HepG2 (cell line): ENCODE results near the gene RIIAD1. TPM values are rescaled to one million over a fixed set of nuclear protein-coding genes. Genes with fewer than 3 reads are reported as not detected.

Source experiments
- BORCS8-MEF2B ChIP-seq: sonication (generic); formaldehyde crosslinking; IDR thresholded peaks from 2 replicates; pipeline ENCODE4 v1.8.0; 2022; ENCODE audit warnings: mild to moderate bottlenecking, missing genetic modification reagents
- HDAC1 ChIP-seq: sonication (generic); formaldehyde crosslinking; IDR thresholded peaks from 2 replicates; pipeline ENCODE4 v1.5.1; 2020; ENCODE audit warnings: mild to moderate bottlenecking, missing genetic modification reagents
- PPARG ChIP-seq: conservative IDR thresholded peaks from 2 replicates; pipeline ENCODE4 v1.6.1; 2016; ENCODE audit warnings: missing biosample characterization, missing genetic modification reagents
- SMAD3 ChIP-seq: sonication (generic); formaldehyde crosslinking; IDR thresholded peaks from 2 replicates; pipeline ENCODE4 v1.4.0; 2020; ENCODE audit warnings: missing genetic modification reagents
- SOX13 ChIP-seq, 3 experiments: fragments of 450-650 bp in 1 of 3; sonication (generic) in 1 of 3; formaldehyde crosslinking in 1 of 3; IDR thresholded peaks in 2 of 3; conservative IDR thresholded peaks in 1 of 3; 2 replicates each; pipeline versions ENCODE4 v1.5.0 to v1.6.1; 2016 to 2020; ENCODE audit warnings: antibody characterized with exemption in 1 of 3, mild to moderate bottlenecking in 1 of 3, missing compliant biosample characterization in 1 of 3, missing genetic modification reagents in 1 of 3, moderate library complexity in 1 of 3
- U2AF2 ChIP-seq: fragments of 200-400 bp; formaldehyde crosslinking; IDR thresholded peaks from 2 replicates; pipeline ENCODE4 v1.6.1; 2017; ENCODE audit warnings: low read depth, mild to moderate bottlenecking, low read length
- ZFP82 ChIP-seq: sonication (generic); formaldehyde crosslinking; IDR thresholded peaks from 2 replicates; pipeline ENCODE4 v1.5.1; 2020; ENCODE audit warnings: mild to moderate bottlenecking, missing genetic modification reagents, borderline replicate concordance
- ZFYVE20 ChIP-seq: sonication (generic); formaldehyde crosslinking; IDR thresholded peaks from 2 replicates; pipeline ENCODE4 v1.8.0; 2023; ENCODE audit warnings: low read depth, mild to moderate bottlenecking, moderate library complexity, missing genetic modification reagents, borderline replicate concordance
- ZNF326 ChIP-seq: sonication (generic); formaldehyde crosslinking; IDR thresholded peaks from 2 replicates; pipeline ENCODE4 v1.4.0; 2020; ENCODE audit warnings: missing genetic modification reagents, borderline replicate concordance
- ZNF460 ChIP-seq: sonication (generic); formaldehyde crosslinking; IDR thresholded peaks from 2 replicates; pipeline ENCODE4 v1.5.1; 2020; ENCODE audit warnings: missing genetic modification reagents, mild to moderate bottlenecking, borderline replicate concordance
- ZNF577 ChIP-seq: sonication (generic); formaldehyde crosslinking; IDR thresholded peaks from 2 replicates; pipeline ENCODE4 v1.4.0; 2020; ENCODE audit warnings: mild to moderate bottlenecking, low read depth, missing genetic modification reagents, borderline replicate concordance
- ZNF674 ChIP-seq: sonication (generic); formaldehyde crosslinking; IDR thresholded peaks from 2 replicates; pipeline ENCODE4 v1.5.0; 2020; ENCODE audit warnings: low read depth, mild to moderate bottlenecking, missing genetic modification reagents
- polyA plus RNA-seq, 8 experiments: library from polyadenylated mRNA; depleted of rRNA in 3 of 8; stranded (reverse) in 7 of 8; unstranded in 1 of 8; fragments of >200 nt; fragmentation: Illumina TruSeq in 4 of 8; extraction: Trizol in 4 of 8; gene quantifications; 2 replicates each; pipeline versions ENCODE4 v1.2.1 to v1.2.3, GENCODE V29; 2011 to 2016; ENCODE audit warnings: low read depth in 4 of 8, missing spikeins in 1 of 8, mixed read lengths in 1 of 8; ENCODE audit not compliant: insufficient read depth in 1 of 8
- total RNA-seq, 5 experiments: library from RNA; depleted of rRNA; stranded (reverse); fragments of >200 nt; fragmentation: Illumina TruSeq; extraction: Trizol; gene quantifications; 2 replicates each; pipeline ENCODE4 v1.2.3, GENCODE V29; 2016; ENCODE audit warnings: low read depth in 1 of 5
- TF ChIP-seq, protein P1 (sequence below): sonication (generic); formaldehyde crosslinking; IDR thresholded peaks from 2 replicates; pipeline ENCODE4 v1.5.0; 2020; ENCODE audit warnings: mild to moderate bottlenecking, missing genetic modification reagents, borderline replicate concordance
- TF ChIP-seq, protein P2 (sequence below): IDR thresholded peaks from 2 replicates; pipeline ENCODE4 v1.6.1; 2016; ENCODE audit warnings: mild to moderate bottlenecking, missing biosample characterization, missing genetic modification reagents
- TF ChIP-seq, protein P3 (sequence below), 2 experiments: IDR thresholded peaks; 2 replicates each; pipeline ENCODE4 v1.6.1; 2011 to 2012; ENCODE audit warnings: low read length in 2 of 2, borderline replicate concordance in 1 of 2, low read depth in 1 of 2, mild to moderate bottlenecking in 1 of 2, moderate library complexity in 1 of 2
- TF ChIP-seq, protein P4 (sequence below): sonication (generic); formaldehyde crosslinking; IDR thresholded peaks from 2 replicates; pipeline ENCODE4 v1.5.0; 2020; ENCODE audit warnings: missing genetic modification reagents

RIIAD1 gene
- total and polyA plus RNA-seq, 2 of the 13 experiments (the other 11 are each of a cell fraction or from before 2014, with no cell fraction given), result not detected

DNA sequence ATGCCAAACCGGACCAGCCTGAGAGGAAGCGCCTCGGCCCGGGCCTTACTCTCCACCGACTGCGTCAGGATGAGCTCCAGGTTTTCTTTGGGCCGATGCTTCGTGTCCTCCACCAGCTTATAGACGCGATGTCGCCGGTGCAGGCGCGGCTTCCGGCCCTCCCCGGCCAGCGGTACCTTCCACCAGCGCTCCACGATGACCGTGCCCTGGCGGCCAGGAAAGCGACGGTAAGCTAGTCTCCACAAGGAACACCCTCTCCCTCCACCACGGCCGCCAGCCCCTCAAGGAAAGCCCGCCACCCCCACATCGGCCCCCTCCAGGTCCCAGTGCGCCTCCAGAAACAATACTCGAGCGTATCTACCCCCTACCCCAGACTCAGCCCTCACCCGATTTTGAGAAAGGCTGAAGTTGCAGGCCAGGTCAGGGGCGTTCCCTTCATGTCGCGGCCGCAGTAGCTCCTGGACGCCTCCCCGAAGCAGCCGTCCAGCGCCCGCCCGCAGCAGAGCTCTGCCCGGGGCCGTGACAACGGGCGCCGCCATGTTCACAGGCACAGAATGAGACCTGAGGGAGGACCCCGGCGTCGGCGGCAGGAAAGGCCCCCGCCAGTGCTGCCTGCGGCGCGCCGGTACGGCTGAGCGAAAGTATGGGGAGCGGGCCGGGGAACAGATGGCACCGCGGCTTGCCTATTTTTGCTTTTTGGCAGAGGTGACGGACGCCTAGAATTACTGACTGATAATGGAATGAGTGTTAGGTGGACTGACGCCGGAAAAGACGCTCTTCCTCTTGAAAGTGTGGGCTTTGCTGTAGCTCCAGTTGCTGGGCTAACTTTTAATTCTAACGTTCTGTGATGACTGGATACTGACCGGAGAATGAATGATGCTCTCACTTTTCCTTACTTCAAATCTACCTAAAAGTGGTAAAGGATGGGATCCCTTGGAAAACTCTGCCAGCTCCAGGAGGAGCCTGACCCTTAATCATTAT, 41.9 kb downstream of the RIIAD1 start, which contains the start of gene MRPL9 (continued):
- TF ChIP-seq PPARG (CRISPR knock-in tag) (0 out of 2 replicates have a peak, but pooled peaks have one; percentile 13), ZFP82 (peak; percentile 59; the same call in 1 of the 2 replicates), U2AF2 (no peak), SOX13 (IDR thresholded peaks at IDR 0.05) (no peak), SOX13 (CRISPR knock-in tag; conservative IDR thresholded peaks at IDR 0.05 in 1 of 2, IDR thresholded peaks at IDR 0.05 in 1 of 2) (no peak), ZNF577 (CRISPR knock-in tag) (no peak), SMAD3 (CRISPR knock-in tag) (peak; percentile 66; the same call in 1 of the 2 replicates), HDAC1 (CRISPR knock-in tag) (peak; percentile 98), ZFYVE20 (CRISPR knock-in tag) (no peak), ZNF674 (CRISPR knock-in tag) (no peak), BORCS8-MEF2B (CRISPR knock-in tag) (peak; percentile 66; the same call in 1 of the 2 replicates), ZNF326 (CRISPR knock-in tag) (no peak), ZNF460 (CRISPR knock-in tag) (no peak)
- TF ChIP-seq, protein P1, sequence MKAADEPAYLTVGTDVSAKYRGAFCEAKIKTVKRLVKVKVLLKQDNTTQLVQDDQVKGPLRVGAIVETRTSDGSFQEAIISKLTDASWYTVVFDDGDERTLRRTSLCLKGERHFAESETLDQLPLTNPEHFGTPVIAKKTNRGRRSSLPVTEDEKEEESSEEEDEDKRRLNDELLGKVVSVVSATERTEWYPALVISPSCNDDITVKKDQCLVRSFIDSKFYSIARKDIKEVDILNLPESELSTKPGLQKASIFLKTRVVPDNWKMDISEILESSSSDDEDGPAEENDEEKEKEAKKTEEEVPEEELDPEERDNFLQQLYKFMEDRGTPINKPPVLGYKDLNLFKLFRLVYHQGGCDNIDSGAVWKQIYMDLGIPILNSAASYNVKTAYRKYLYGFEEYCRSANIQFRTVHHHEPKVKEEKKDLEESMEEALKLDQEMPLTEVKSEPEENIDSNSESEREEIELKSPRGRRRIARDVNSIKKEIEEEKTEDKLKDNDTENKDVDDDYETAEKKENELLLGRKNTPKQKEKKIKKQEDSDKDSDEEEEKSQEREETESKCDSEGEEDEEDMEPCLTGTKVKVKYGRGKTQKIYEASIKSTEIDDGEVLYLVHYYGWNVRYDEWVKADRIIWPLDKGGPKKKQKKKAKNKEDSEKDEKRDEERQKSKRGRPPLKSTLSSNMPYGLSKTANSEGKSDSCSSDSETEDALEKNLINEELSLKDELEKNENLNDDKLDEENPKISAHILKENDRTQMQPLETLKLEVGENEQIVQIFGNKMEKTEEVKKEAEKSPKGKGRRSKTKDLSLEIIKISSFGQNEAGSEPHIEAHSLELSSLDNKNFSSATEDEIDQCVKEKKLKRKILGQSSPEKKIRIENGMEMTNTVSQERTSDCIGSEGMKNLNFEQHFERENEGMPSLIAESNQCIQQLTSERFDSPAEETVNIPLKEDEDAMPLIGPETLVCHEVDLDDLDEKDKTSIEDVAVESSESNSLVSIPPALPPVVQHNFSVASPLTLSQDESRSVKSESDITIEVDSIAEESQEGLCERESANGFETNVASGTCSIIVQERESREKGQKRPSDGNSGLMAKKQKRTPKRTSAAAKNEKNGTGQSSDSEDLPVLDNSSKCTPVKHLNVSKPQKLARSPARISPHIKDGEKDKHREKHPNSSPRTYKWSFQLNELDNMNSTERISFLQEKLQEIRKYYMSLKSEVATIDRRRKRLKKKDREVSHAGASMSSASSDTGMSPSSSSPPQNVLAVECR (CRISPR knock-in tag), result peak; percentile 87
- TF ChIP-seq, protein P2, sequence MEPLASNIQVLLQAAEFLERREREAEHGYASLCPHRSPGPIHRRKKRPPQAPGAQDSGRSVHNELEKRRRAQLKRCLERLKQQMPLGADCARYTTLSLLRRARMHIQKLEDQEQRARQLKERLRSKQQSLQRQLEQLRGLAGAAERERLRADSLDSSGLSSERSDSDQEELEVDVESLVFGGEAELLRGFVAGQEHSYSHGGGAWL (CRISPR knock-in tag), result 0 out of 2 replicates have a peak, but pooled peaks have one; percentile 68
- TF ChIP-seq, protein P3, sequence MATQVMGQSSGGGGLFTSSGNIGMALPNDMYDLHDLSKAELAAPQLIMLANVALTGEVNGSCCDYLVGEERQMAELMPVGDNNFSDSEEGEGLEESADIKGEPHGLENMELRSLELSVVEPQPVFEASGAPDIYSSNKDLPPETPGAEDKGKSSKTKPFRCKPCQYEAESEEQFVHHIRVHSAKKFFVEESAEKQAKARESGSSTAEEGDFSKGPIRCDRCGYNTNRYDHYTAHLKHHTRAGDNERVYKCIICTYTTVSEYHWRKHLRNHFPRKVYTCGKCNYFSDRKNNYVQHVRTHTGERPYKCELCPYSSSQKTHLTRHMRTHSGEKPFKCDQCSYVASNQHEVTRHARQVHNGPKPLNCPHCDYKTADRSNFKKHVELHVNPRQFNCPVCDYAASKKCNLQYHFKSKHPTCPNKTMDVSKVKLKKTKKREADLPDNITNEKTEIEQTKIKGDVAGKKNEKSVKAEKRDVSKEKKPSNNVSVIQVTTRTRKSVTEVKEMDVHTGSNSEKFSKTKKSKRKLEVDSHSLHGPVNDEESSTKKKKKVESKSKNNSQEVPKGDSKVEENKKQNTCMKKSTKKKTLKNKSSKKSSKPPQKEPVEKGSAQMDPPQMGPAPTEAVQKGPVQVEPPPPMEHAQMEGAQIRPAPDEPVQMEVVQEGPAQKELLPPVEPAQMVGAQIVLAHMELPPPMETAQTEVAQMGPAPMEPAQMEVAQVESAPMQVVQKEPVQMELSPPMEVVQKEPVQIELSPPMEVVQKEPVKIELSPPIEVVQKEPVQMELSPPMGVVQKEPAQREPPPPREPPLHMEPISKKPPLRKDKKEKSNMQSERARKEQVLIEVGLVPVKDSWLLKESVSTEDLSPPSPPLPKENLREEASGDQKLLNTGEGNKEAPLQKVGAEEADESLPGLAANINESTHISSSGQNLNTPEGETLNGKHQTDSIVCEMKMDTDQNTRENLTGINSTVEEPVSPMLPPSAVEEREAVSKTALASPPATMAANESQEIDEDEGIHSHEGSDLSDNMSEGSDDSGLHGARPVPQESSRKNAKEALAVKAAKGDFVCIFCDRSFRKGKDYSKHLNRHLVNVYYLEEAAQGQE (IDR thresholded peaks at IDR 0.05; ENCODE audit: borderline replicate concordance in 1 of 2, low read depth in 1 of 2, low read length in 2 of 2), result peak in 1 of 2 experiments; percentile 32; a peak in 1 of 4 replicates
- TF ChIP-seq, protein P4, sequence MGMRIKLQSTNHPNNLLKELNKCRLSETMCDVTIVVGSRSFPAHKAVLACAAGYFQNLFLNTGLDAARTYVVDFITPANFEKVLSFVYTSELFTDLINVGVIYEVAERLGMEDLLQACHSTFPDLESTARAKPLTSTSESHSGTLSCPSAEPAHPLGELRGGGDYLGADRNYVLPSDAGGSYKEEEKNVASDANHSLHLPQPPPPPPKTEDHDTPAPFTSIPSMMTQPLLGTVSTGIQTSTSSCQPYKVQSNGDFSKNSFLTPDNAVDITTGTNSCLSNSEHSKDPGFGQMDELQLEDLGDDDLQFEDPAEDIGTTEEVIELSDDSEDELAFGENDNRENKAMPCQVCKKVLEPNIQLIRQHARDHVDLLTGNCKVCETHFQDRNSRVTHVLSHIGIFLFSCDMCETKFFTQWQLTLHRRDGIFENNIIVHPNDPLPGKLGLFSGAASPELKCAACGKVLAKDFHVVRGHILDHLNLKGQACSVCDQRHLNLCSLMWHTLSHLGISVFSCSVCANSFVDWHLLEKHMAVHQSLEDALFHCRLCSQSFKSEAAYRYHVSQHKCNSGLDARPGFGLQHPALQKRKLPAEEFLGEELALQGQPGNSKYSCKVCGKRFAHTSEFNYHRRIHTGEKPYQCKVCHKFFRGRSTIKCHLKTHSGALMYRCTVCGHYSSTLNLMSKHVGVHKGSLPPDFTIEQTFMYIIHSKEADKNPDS (CRISPR knock-in tag), result no peak
